Measurements from ENCODE around the gene SH3BGRL3. TPM values are rescaled to one million over a fixed set of nuclear protein-coding genes. Genes with fewer than 3 reads are reported as not detected.

The SH3BGRL3 gene
- total RNA-seq, 1 experiment from 2014 or later: 193 TPM

DNA sequence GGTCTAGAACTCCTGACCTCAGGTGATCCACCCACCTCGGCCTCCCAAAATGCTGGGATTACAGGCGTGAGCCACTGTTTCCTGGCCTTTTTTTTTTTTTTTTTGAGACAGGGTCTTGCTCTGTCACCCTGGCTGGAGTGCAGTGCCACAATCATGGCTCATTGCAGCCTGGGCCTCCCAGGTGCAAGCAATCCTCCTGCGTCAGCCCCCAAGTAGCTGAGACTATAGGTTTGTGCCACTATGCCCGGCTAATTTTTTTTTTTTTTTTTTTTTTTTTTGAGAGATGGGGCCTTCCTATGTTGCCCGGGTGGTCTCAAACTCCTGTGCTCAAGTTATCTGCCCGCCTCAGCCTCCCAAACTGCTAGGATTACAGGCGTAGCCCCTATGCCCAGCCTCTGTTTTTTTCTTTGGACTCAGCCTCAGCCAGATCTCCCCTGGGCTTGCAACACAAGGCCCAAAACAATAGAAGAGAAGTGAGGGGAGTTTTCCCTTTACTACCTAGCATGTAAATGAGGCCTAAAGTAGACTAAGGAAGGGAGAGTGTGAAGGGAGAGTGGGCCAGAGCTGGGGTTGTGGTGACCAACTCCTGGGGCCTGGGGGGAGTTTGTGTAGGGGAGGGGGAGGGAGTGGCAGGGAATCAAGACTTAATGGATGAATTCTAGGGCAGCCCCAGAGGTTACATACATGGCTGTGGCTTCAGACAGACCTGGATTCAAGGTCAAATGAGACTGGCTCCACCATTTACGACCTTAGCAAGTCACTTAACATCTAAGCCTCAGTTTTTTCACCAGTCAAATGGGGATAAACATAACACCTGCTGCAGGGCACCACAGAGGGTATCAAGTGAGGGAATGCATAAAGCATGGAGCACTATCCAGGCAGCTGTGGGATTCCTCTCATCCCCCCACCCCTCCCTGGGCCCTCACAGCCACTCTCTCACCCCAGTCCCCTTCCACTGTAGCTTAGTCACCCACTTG, 36.3 kb downstream of the SH3BGRL3 start:
- Histone ChIP-seq H3K4me3 (ENCODE audit: low read depth in 2 of 2, low read length in 2 of 2) (no peak overlapping the region), H3K4me1 (ENCODE audit: control insufficient read depth, insufficient read depth, low read length) (no peaks in the 10 kb centered on the region), H3K36me3 (ENCODE audit: control insufficient read depth, insufficient read depth, low read length) (no peaks in the 10 kb centered on the region), H3K27me3 (ENCODE audit: control insufficient read depth, insufficient read depth, low read length) (no peaks in the 10 kb centered on the region), H3K27ac (ENCODE audit: low read length) (no peak overlapping the region), H3K9me3 (ENCODE audit: control insufficient read depth, insufficient read depth, low read depth, low read length) (no peaks in the 10 kb centered on the region)
- intact Hi-C loops (cut with micrococcal nuclease; ENCODE audit: unreplicated experiment): no loop called here
- TF ChIP-seq TCF7L2 (IDR thresholded peaks at IDR 0.05; ENCODE audit: low read depth, low read length): no peak
- TF ChIP-seq, protein P1, sequence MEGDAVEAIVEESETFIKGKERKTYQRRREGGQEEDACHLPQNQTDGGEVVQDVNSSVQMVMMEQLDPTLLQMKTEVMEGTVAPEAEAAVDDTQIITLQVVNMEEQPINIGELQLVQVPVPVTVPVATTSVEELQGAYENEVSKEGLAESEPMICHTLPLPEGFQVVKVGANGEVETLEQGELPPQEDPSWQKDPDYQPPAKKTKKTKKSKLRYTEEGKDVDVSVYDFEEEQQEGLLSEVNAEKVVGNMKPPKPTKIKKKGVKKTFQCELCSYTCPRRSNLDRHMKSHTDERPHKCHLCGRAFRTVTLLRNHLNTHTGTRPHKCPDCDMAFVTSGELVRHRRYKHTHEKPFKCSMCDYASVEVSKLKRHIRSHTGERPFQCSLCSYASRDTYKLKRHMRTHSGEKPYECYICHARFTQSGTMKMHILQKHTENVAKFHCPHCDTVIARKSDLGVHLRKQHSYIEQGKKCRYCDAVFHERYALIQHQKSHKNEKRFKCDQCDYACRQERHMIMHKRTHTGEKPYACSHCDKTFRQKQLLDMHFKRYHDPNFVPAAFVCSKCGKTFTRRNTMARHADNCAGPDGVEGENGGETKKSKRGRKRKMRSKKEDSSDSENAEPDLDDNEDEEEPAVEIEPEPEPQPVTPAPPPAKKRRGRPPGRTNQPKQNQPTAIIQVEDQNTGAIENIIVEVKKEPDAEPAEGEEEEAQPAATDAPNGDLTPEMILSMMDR (IDR thresholded peaks at IDR 0.05): no peak
- TF ChIP-seq REST (IDR thresholded peaks at IDR 0.05; ENCODE audit: insufficient read depth in 1 of 2, low read depth in 2 of 2, low read length in 1 of 2): no peak
- TF ChIP-seq POLR2AphosphoS5 (IDR thresholded peaks at IDR 0.05; ENCODE audit: low read depth, low read length): no peak
- TF ChIP-seq SIN3A (IDR thresholded peaks at IDR 0.05; ENCODE audit: borderline replicate concordance, insufficient read depth, low read depth, low read length): no peak
- in situ Hi-C loops (cut with HindIII; ENCODE audit: low pct_unique_long_range_greater_than_20kb, low sequenced_read_pairs): no loop called here
- DNase-seq (ENCODE audit: low read depth, low spot score) (no peak), ATAC-seq (no peak)
- POLR2A ChIA-PET: interaction anchor here (0.6 to 0.7 kb wide), 3 partner anchors 17 to 500 kb away, joined by 6 to 14 read pairs (median 11); no protein-coding TSS in a partner anchor
- no TSS peak for BruUV-seq (replicated peaks)
- CTCF ChIA-PET: no interaction called here

- ChIA-PET POLR2A (no interaction called here), CTCF (no interaction called here)
- no peaks in the 10 kb centered on the region for H3K27me3 ChIP-seq (ENCODE audit: control insufficient read depth, insufficient read depth, low read length)
- intact Hi-C loops (cut with micrococcal nuclease; ENCODE audit: unreplicated experiment) (no loop called here), in situ Hi-C loops (cut with HindIII; ENCODE audit: low pct_unique_long_range_greater_than_20kb, low sequenced_read_pairs) (no loop called here)
- no TSS peak for BruUV-seq (replicated peaks)
- TF ChIP-seq, protein P1 (IDR thresholded peaks at IDR 0.05): no peak
- no peak for TF ChIP-seq SIN3A (IDR thresholded peaks at IDR 0.05; ENCODE audit: borderline replicate concordance, insufficient read depth, low read depth, low read length)
- no peak for TF ChIP-seq REST (IDR thresholded peaks at IDR 0.05; ENCODE audit: insufficient read depth in 1 of 2, low read depth in 2 of 2, low read length in 1 of 2)
- no peak for TF ChIP-seq POLR2AphosphoS5 (IDR thresholded peaks at IDR 0.05; ENCODE audit: low read depth, low read length)
- no peak for TF ChIP-seq TCF7L2 (IDR thresholded peaks at IDR 0.05; ENCODE audit: low read depth, low read length)
- no peaks in the 10 kb centered on the region for H3K36me3 ChIP-seq (ENCODE audit: control insufficient read depth, insufficient read depth, low read length)
- ATAC-seq: no peak
- no peaks in the 10 kb centered on the region for H3K9me3 ChIP-seq (ENCODE audit: control insufficient read depth, insufficient read depth, low read depth, low read length)
- no peak for DNase-seq (ENCODE audit: low read depth, low spot score)
- H3K4me1 ChIP-seq (ENCODE audit: control insufficient read depth, insufficient read depth, low read length): no peaks in the 10 kb centered on the region
- no peak overlapping the region for H3K4me3 ChIP-seq (ENCODE audit: low read depth in 2 of 2, low read length in 2 of 2)
- H3K27ac ChIP-seq (ENCODE audit: low read length): no peak overlapping the region
Measured at GRCh38 chr1:26317146-26317545, 37.3 kb downstream of the SH3BGRL3 start.
